NCI-H82 treated with DMSO at 0.1 percent for 48 hours (cell line): ENCODE results near the gene NDUFB5.

ENCODE experiments used
- DNase-seq: peaks from one replicate; lab custom pipeline; 2025; ENCODE audit not compliant: unreplicated experiment; lab: John Stamatoyannopoulos, UW

The NDUFB5 gene

DNA sequence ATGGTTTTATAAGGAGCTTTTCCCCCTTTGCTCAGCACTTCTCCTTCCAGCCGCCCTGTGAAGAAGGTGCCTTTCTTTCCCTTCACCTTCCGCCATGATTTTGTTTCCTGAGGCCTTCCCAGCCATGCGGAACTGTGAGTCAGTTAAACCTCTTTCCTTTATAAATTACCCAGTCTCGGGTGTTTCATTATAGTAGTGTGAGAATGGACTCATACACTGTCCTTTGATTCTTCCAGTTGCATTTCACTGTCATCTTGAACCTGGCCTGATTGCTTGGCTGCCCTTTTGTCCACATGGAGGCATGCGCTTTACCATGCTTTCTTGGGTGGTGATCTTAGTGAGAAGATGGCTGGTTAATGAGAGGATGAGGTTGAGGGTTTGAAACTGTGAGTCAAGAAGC lies 71.5 kb downstream of the NDUFB5 start:
- no peak for DNase-seq
